Lung (tissue), 12 donors: ENCODE data around the gene CHMP6. TPM values are rescaled to one million over a fixed set of nuclear protein-coding genes. Genes with fewer than 3 reads are reported as not detected.

Experiments used
- ATAC-seq: fragments of 200-7000 bp; cut with Tn5 transposase; one replicate; pipeline ENCODE4 v1.9.1; 2020; ENCODE audit warnings: moderate number of reproducible peaks; ENCODE audit not compliant: insufficient read depth, low FRiP score
- DNase-seq, 3 donors: peaks; one replicate each; pipeline ENCODE4 v3.0.0-alpha.2; 2013 to 2017
- H3K27ac ChIP-seq, 2 donors: one replicate each; pipeline ENCODE4 v1.5.1; 2013; ENCODE audit warnings: mild to moderate bottlenecking in 2 of 2, moderate library complexity in 2 of 2, control low read depth in 1 of 2, inconsistent platforms in 1 of 2, low read depth in 1 of 2, low read length in 1 of 2
- H3K27me3 ChIP-seq, 3 donors: one replicate each; pipeline ENCODE4 v1.5.1; 2013; ENCODE audit warnings: low read length in 2 of 3; ENCODE audit not compliant: control insufficient read depth in 3 of 3, insufficient read depth in 3 of 3
- H3K36me3 ChIP-seq, 4 donors: one replicate each; pipeline ENCODE4 v1.5.1; 2013; ENCODE audit warnings: low read length in 4 of 4, mild to moderate bottlenecking in 1 of 4, moderate library complexity in 1 of 4; ENCODE audit not compliant: control insufficient read depth in 4 of 4, insufficient read depth in 4 of 4
- H3K4me1 ChIP-seq, 5 donors: one replicate each; pipeline ENCODE4 v1.5.1; 2013; ENCODE audit warnings: low read length in 5 of 5, mild to moderate bottlenecking in 2 of 5, moderate library complexity in 1 of 5; ENCODE audit not compliant: control insufficient read depth in 5 of 5, insufficient read depth in 5 of 5
- H3K4me3 ChIP-seq: one replicate; pipeline ENCODE4 v1.5.1; 2013; ENCODE audit warnings: mild to moderate bottlenecking, control low read depth, moderate library complexity
- H3K9ac ChIP-seq, 2 donors: one replicate each; pipeline ENCODE4 v1.5.1; 2013; ENCODE audit warnings: low read length in 2 of 2, control low read depth in 1 of 2; ENCODE audit not compliant: insufficient read depth in 1 of 2
- H3K9me3 ChIP-seq, 4 donors: one replicate each; pipeline ENCODE4 v1.5.1; 2013; ENCODE audit warnings: low read length in 3 of 4, mild to moderate bottlenecking in 1 of 4, moderate library complexity in 1 of 4; ENCODE audit not compliant: control insufficient read depth in 4 of 4, insufficient read depth in 3 of 4
- WGBS, 2 donors: extraction: QIAGEN DNeasy Blood & Tissue Kit; methylation state at CpG; one replicate each; pipeline ENCODE4 v1.1.7; 2013; 5-methylcytosine and 5-hydroxymethylcytosine counted together
- polyA plus RNA-seq, 2 donors: library from polyadenylated mRNA; stranded (reverse); fragments of 200-250 nt; gene quantifications; one replicate each; pipeline ENCODE4 v1.2.1, GENCODE V29; 2013
- total RNA-seq, 2 donors: library from RNA; depleted of rRNA in 1 of 2; stranded (reverse); fragments of >200 nt in 1 of 2; gene quantifications; one replicate each; pipeline ENCODE4 v1.2.1, GENCODE V29; 2014 to 2021
- TF ChIP-seq, protein P1 (sequence below): IDR thresholded peaks from 2 replicates; pipeline ENCODE4 v1.5.1; 2012; ENCODE audit warnings: mild to moderate bottlenecking; ENCODE audit errors: control extremely low read depth, extremely low read depth
- donor health status: control.
- donor health status: control.
- donor health status: Bipolar disorder and iron deficiency.
- donor health status: healthy.
- donor health status: DM: yes; HTN: yes; CAD: no.

The CHMP6 gene
- total and polyA plus RNA-seq, 4 donors = 18.2 to 36.3 (median 32.2) TPM

DNA sequence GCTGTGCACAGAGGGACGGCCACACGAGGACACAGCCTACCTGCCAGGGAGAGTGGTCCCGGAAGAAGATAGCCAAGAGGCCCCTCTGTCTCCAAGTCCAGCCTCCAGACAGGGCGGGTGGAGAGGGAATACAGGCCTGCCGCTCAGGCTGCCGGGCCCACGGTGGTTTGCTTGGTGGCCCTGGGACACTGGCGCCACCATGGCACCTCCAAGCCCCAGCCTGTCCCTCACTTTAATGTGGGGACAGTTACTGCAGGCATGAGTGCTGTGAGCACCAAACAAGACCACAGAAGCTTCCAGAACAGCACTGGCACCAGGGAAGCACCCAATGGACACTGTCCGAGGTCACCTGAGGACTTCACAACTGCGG lies 22.0 kb upstream of the CHMP6 start:
- no peak for DNase-seq
- H3K27ac ChIP-seq = peak overlapping the region in 1 of 2 donors; percentile 57
- H3K9ac ChIP-seq = no peak overlapping the region
- H3K27me3 ChIP-seq = no peaks in the 10 kb centered on the region
- no peak for ATAC-seq
- H3K36me3 ChIP-seq = peaks cover 0 to 12% (median 0%) of the 10 kb centered on the region in 4 donors
- H3K9me3 ChIP-seq = peaks cover 0 to 2% (median 0%) of the 10 kb centered on the region in 4 donors
- WGBS, 2 donors = 60 to 69% methylated on average over 10 of the region's 10 CpGs
- no peak overlapping the region for H3K4me3 ChIP-seq
- TF ChIP-seq, protein P1, sequence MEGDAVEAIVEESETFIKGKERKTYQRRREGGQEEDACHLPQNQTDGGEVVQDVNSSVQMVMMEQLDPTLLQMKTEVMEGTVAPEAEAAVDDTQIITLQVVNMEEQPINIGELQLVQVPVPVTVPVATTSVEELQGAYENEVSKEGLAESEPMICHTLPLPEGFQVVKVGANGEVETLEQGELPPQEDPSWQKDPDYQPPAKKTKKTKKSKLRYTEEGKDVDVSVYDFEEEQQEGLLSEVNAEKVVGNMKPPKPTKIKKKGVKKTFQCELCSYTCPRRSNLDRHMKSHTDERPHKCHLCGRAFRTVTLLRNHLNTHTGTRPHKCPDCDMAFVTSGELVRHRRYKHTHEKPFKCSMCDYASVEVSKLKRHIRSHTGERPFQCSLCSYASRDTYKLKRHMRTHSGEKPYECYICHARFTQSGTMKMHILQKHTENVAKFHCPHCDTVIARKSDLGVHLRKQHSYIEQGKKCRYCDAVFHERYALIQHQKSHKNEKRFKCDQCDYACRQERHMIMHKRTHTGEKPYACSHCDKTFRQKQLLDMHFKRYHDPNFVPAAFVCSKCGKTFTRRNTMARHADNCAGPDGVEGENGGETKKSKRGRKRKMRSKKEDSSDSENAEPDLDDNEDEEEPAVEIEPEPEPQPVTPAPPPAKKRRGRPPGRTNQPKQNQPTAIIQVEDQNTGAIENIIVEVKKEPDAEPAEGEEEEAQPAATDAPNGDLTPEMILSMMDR = no peak
- H3K4me1 ChIP-seq = peaks cover 5 to 27% (median 18%) of the 10 kb centered on the region in 5 donors

DNA sequence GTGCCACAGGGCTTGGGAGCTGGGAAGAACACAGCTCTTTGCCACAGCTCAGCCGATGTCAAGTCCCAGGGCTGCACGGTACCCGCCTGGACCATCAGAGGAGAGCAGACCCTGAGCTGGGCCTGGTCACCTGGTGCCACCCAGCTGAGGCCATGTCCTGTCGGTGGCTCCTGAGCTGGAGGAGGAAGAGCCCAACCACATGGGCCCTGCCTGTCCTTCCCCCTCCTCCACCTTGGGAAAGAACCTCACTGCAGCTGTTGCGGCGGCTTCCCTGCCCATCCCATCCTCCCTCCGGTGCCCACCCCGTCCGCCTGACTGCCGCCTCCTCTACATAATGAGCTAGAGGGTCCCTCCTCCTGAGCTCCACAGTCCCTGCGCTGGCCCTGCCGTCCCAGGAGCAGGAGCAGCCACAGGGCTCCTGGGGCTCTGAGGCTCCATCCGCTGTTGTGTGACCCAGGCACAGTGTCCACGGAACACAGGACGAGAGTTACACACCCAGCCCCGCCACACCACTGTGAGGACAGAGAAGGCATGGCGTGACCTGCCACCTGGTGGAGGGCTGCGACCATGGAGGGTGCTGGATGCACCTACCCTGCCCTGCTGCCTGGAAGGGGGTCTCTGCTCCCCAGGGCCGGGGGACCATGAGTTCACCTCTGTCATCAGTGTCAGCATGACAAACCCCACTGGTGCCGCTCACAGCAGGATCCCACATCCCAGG lies 21.4 kb upstream of the CHMP6 start:
- no peak overlapping the region for H3K4me3 ChIP-seq
- peak overlapping the region in 1 of 2 donors; percentile 57 for H3K27ac ChIP-seq
- 28 to 35% methylated on average over 20 of the region's 20 CpGs for WGBS, 2 donors
- no peaks in the 10 kb centered on the region for H3K27me3 ChIP-seq
- no peak overlapping the region for H3K9ac ChIP-seq
- peaks cover 0 to 6% (median 0%) of the 10 kb centered on the region in 4 donors for H3K36me3 ChIP-seq
- H3K9me3 ChIP-seq = peaks cover 0 to 2% (median 0%) of the 10 kb centered on the region in 4 donors
- DNase-seq (peak in 1 of 3 donors; percentile 55), ATAC-seq (no peak)
- TF ChIP-seq, protein P1 = no peak
- H3K4me1 ChIP-seq = peaks cover 5 to 27% (median 18%) of the 10 kb centered on the region in 5 donors

DNA sequence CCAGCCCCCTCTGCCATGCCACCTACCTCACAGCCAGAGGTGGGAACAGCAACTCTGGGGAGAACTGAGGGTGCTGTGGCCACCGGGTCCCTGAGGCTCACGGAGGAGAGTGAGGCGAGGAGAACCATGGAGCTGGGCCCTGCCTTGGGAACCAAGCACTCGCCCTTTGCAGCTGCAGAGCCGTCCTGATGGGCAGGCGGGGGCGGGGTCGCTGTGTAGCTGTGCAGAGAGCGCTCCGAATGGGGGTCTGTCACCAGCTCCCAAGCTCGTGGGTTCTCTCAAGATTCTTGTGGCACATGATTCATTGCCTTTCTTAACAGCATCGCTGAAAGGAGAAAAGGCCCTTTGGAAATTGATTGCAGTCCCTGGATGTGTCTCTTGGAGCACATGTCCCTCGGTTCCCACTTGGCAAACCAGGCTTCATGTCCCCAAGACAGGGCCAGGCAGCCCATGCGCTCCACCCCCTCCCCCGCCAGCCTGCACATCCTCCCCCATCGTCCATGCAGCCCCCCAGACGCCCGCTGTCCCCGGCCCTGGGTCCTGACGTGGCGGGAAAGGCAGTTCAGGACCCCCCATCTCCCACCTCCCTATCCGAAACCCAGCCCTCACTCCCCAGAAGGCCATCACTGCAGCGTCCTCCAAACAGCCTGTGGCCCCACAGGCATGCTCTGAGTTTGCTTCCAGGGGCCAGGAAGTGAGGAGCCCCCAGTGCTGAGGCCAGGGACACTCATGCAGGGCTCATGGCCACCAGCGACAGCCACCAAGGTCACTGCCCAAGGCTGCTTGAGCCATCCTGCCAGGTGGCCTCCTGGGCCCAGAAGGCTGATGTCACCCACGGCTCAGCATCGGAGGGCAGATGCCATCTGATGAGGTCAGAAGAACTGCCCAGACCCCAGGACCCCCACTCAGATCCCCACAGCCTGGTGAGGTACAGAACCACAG lies 20.6 kb upstream of the CHMP6 start:
- Histone ChIP-seq H3K36me3 (no peaks in the 10 kb centered on the region), H3K4me1 (peaks cover 5 to 27% (median 18%) of the 10 kb centered on the region in 5 donors), H3K27me3 (no peaks in the 10 kb centered on the region), H3K4me3 (no peak overlapping the region), H3K9ac (no peak overlapping the region), H3K9me3 (peaks cover 0 to 2% (median 0%) of the 10 kb centered on the region in 4 donors), H3K27ac (no peak overlapping the region)
- ATAC-seq (no peak), DNase-seq (no peak)
- WGBS, 2 donors = 59 to 63% methylated on average over 26 of the region's 26 CpGs
- TF ChIP-seq, protein P1 = no peak
